ENCODE measurements around the gene DDX41. TPM values are rescaled to one million over a fixed set of nuclear protein-coding genes. Genes with fewer than 3 reads are reported as not detected.

Gene DDX41
- total and polyA plus RNA-seq, 3 experiments from 2014 or later: 61.7 to 164 (median 160) TPM

- Mint-ChIP-seq H3K27ac (peak overlapping the region in 2 of 8 donors; percentile 4 to 72), H3K9me3 (no peaks in the 10 kb centered on the region), H3K4me1 (peaks cover 7 to 18% (median 12%) of the 10 kb centered on the region in 3 donors), H3K27me3 (no peaks in the 10 kb centered on the region), H3K4me3 (no peak overlapping the region), H3K36me3 (peaks cover 2 to 53% (median 7%) of the 10 kb centered on the region in 3 donors)
- no peaks in the 10 kb centered on the region for H3K27me3 ChIP-seq (ENCODE audit: insufficient read depth, low read length, poor library complexity, severe bottlenecking)
- CTCF ChIA-PET: interaction anchor here (1.6 kb wide), 1 partner anchor 10 kb away, joined by 6 read pairs; no protein-coding TSS in a partner anchor
- no peak overlapping the region for H3K27ac ChIP-seq (ENCODE audit: low read depth, low read length)
- DNase-seq: peak in 1 of 5 donors; percentile 41
- H3K4me3 ChIP-seq (ENCODE audit: low read length): no peak overlapping the region
- peaks cover 3% of the 10 kb centered on the region for H3K4me1 ChIP-seq (ENCODE audit: insufficient read depth, low read length)
- peaks cover 23% of the 10 kb centered on the region for H3K36me3 ChIP-seq (ENCODE audit: insufficient read depth, low read length)
- POLR2A ChIA-PET: interaction anchor here (0.5 kb wide), 1 partner anchor 88 kb away, joined by 4 read pairs; no protein-coding TSS in a partner anchor
- H3K9me3 ChIP-seq (ENCODE audit: low read length): no peaks in the 10 kb centered on the region
Measured at GRCh38 chr5:177510567-177511053, 6.2 kb downstream of the DDX41 start.

GRCh38 chr5:177509991-177510566, 6.7 kb downstream of the DDX41 start:
- no peaks in the 10 kb centered on the region for H3K9me3 ChIP-seq (ENCODE audit: low read length)

GRCh38 chr5:177509381-177509951, 7.3 kb downstream of the DDX41 start, which contains the start of gene DOK3:
Gene DOK3 (minus strand): TSS chr5:177509826. CDS start chr5:177509540, 286 bp downstream.
- H3K27ac ChIP-seq (ENCODE audit: low read depth, low read length): peak within 1 kb of the TSS; percentile 57
- no peaks in the 10 kb centered on the region for H3K27me3 ChIP-seq (ENCODE audit: insufficient read depth, low read length, poor library complexity, severe bottlenecking)
- POLR2A ChIA-PET: no interaction called here
- Mint-ChIP-seq H3K27ac (peak within 1 kb of the TSS in 2 of 8 donors; percentile 43 to 72), H3K4me3 (no peak within 1 kb of the TSS), H3K4me1 (peaks cover 0 to 8% (median 7%) of the 10 kb centered on the region in 3 donors), H3K9me3 (no peaks in the 10 kb centered on the region), H3K27me3 (no peaks in the 10 kb centered on the region), H3K36me3 (peaks cover 0 to 42% (median 3%) of the 10 kb centered on the region in 3 donors)
- H3K4me3 ChIP-seq (ENCODE audit: low read length): no peak within 1 kb of the TSS
- CTCF ChIA-PET: interaction anchor here (1.3 kb wide), 1 partner anchor 54 kb away, joined by 5 read pairs; no protein-coding TSS in a partner anchor
- no peaks in the 10 kb centered on the region for H3K9me3 ChIP-seq (ENCODE audit: low read length)
- no peaks in the 10 kb centered on the region for H3K4me1 ChIP-seq (ENCODE audit: insufficient read depth, low read length)
- DNase-seq: no peak
- peaks cover 23% of the 10 kb centered on the region for H3K36me3 ChIP-seq (ENCODE audit: insufficient read depth, low read length)

More at GRCh38 chr5:177509991-177510566, 6.7 kb downstream of the DDX41 start:
- no peak overlapping the region for H3K4me3 Mint-ChIP-seq
- H3K36me3 ChIP-seq (ENCODE audit: insufficient read depth, low read length): peaks cover 23% of the 10 kb centered on the region
- no peaks in the 10 kb centered on the region for H3K9me3 Mint-ChIP-seq
- H3K27me3 Mint-ChIP-seq: no peaks in the 10 kb centered on the region
- H3K27me3 ChIP-seq (ENCODE audit: insufficient read depth, low read length, poor library complexity, severe bottlenecking): no peaks in the 10 kb centered on the region
- H3K4me1 ChIP-seq (ENCODE audit: insufficient read depth, low read length): no peaks in the 10 kb centered on the region
- DNase-seq: no peak
- H3K36me3 Mint-ChIP-seq: peaks cover 0 to 47% (median 4%) of the 10 kb centered on the region in 3 donors
- peak overlapping the region in 1 of 8 donors; percentile 43 for H3K27ac Mint-ChIP-seq
- peak overlapping the region; percentile 24 for H3K27ac ChIP-seq (ENCODE audit: low read depth, low read length)
- H3K4me3 ChIP-seq (ENCODE audit: low read length): no peak overlapping the region
- peaks cover 2 to 13% (median 7%) of the 10 kb centered on the region in 3 donors for H3K4me1 Mint-ChIP-seq
- ChIA-PET CTCF (interaction anchor here (1.6 kb wide), 1 partner anchor 9 kb away, joined by 6 read pairs; no protein-coding TSS in a partner anchor), POLR2A (interaction anchor here (0.5 kb wide), 1 partner anchor 88 kb away, joined by 4 read pairs; no protein-coding TSS in a partner anchor)

GRCh38 chr5:177508837-177509236, 7.9 kb downstream of the DDX41 start:
- ChIA-PET POLR2A (no interaction called here), CTCF (interaction anchor here (1.3 to 5.5 kb wide), 2 partner anchors 53 to 119 kb away, joined by 5 to 27 read pairs; no protein-coding TSS in a partner anchor)
- Histone ChIP-seq H3K36me3 (ENCODE audit: insufficient read depth, low read length) (peaks cover 23% of the 10 kb centered on the region), H3K4me3 (ENCODE audit: low read length) (no peak overlapping the region), H3K9me3 (ENCODE audit: low read length) (no peaks in the 10 kb centered on the region), H3K27ac (ENCODE audit: low read depth, low read length) (peak overlapping the region; percentile 57), H3K27me3 (ENCODE audit: insufficient read depth, low read length, poor library complexity, severe bottlenecking) (no peaks in the 10 kb centered on the region), H3K4me1 (ENCODE audit: insufficient read depth, low read length) (no peaks in the 10 kb centered on the region)
- H3K27me3 Mint-ChIP-seq: no peaks in the 10 kb centered on the region
- H3K27ac Mint-ChIP-seq: no peak overlapping the region
- H3K36me3 Mint-ChIP-seq: peaks cover 0 to 37% (median 1%) of the 10 kb centered on the region in 3 donors
- peaks cover 0 to 6% (median 3%) of the 10 kb centered on the region in 3 donors for H3K4me1 Mint-ChIP-seq
- H3K9me3 Mint-ChIP-seq: no peaks in the 10 kb centered on the region
- H3K4me3 Mint-ChIP-seq: no peak overlapping the region
- DNase-seq: no peak

- no peaks in the 10 kb centered on the region for H3K4me1 ChIP-seq (ENCODE audit: insufficient read depth, low read length)
- no peaks in the 10 kb centered on the region for H3K27me3 ChIP-seq (ENCODE audit: insufficient read depth, low read length, poor library complexity, severe bottlenecking)
- Mint-ChIP-seq H3K36me3 (peaks cover 0 to 30% (median 0%) of the 10 kb centered on the region in 3 donors), H3K4me3 (no peak overlapping the region), H3K27ac (no peak overlapping the region), H3K4me1 (peaks cover 0 to 5% (median 0%) of the 10 kb centered on the region in 3 donors), H3K9me3 (no peaks in the 10 kb centered on the region), H3K27me3 (no peaks in the 10 kb centered on the region)
- no peaks in the 10 kb centered on the region for H3K9me3 ChIP-seq (ENCODE audit: low read length)
- ChIA-PET POLR2A (no interaction called here), CTCF (interaction anchor here (1.3 to 5.5 kb wide), 2 partner anchors 53 to 118 kb away, joined by 5 to 27 read pairs; no protein-coding TSS in a partner anchor)
- DNase-seq: peak in 1 of 5 donors; percentile 43
- H3K27ac ChIP-seq (ENCODE audit: low read depth, low read length): peak overlapping the region; percentile 57
- H3K36me3 ChIP-seq (ENCODE audit: insufficient read depth, low read length): peaks cover 22% of the 10 kb centered on the region
- no peak overlapping the region for H3K4me3 ChIP-seq (ENCODE audit: low read length)
Measured at GRCh38 chr5:177508221-177508611, 8.5 kb downstream of the DDX41 start.

- CTCF ChIA-PET: interaction anchor here (1.0 to 5.5 kb wide), 2 partner anchors 36 to 117 kb away, joined by 3 to 27 read pairs; no protein-coding TSS in a partner anchor
- Mint-ChIP-seq H3K27me3 (no peaks in the 10 kb centered on the region), H3K4me3 (no peak overlapping the region), H3K36me3 (peaks cover 0 to 25% (median 0%) of the 10 kb centered on the region in 3 donors), H3K9me3 (no peaks in the 10 kb centered on the region), H3K27ac (peak overlapping the region in 2 of 8 donors; percentile 13 to 58), H3K4me1 (peaks cover 0 to 5% (median 0%) of the 10 kb centered on the region in 3 donors)
- H3K4me1 ChIP-seq (ENCODE audit: insufficient read depth, low read length): no peaks in the 10 kb centered on the region
- no peak overlapping the region for H3K27ac ChIP-seq (ENCODE audit: low read depth, low read length)
- DNase-seq: peak in 1 of 5 donors; percentile 26
- POLR2A ChIA-PET: no interaction called here
- no peaks in the 10 kb centered on the region for H3K9me3 ChIP-seq (ENCODE audit: low read length)
- H3K36me3 ChIP-seq (ENCODE audit: insufficient read depth, low read length): peaks cover 17% of the 10 kb centered on the region
- H3K4me3 ChIP-seq (ENCODE audit: low read length): no peak overlapping the region
- H3K27me3 ChIP-seq (ENCODE audit: insufficient read depth, low read length, poor library complexity, severe bottlenecking): no peaks in the 10 kb centered on the region
Measured at GRCh38 chr5:177507596-177508220, 9.1 kb downstream of the DDX41 start.

GRCh38 chr5:177507165-177507564, 9.6 kb downstream of the DDX41 start:
- H3K9me3 ChIP-seq (ENCODE audit: low read length): no peaks in the 10 kb centered on the region
- H3K4me1 ChIP-seq (ENCODE audit: insufficient read depth, low read length): no peaks in the 10 kb centered on the region
- ChIA-PET POLR2A (no interaction called here), CTCF (interaction anchor here (1.0 to 5.5 kb wide), 2 partner anchors 35 to 117 kb away, joined by 3 to 27 read pairs; no protein-coding TSS in a partner anchor)
- H3K27ac ChIP-seq (ENCODE audit: low read depth, low read length): no peak overlapping the region
- no peaks in the 10 kb centered on the region for H3K9me3 Mint-ChIP-seq
- no peaks in the 10 kb centered on the region for H3K27me3 ChIP-seq (ENCODE audit: insufficient read depth, low read length, poor library complexity, severe bottlenecking)
- H3K27ac Mint-ChIP-seq: peak overlapping the region in 3 of 8 donors; percentile 2 to 37 (median 9)
- DNase-seq: no peak
- H3K27me3 Mint-ChIP-seq: no peaks in the 10 kb centered on the region
- peaks cover 12% of the 10 kb centered on the region for H3K36me3 ChIP-seq (ENCODE audit: insufficient read depth, low read length)
- H3K4me3 Mint-ChIP-seq: no peak overlapping the region
- peaks cover 0 to 20% (median 0%) of the 10 kb centered on the region in 3 donors for H3K36me3 Mint-ChIP-seq
- H3K4me3 ChIP-seq (ENCODE audit: low read length): no peak overlapping the region
- peaks cover 0 to 5% (median 0%) of the 10 kb centered on the region in 3 donors for H3K4me1 Mint-ChIP-seq

Data from CD8-positive, alpha-beta memory T cell (primary cell).